ENCODE measurements around the gene RAB33B.

GRCh38 chr4:139469869-139470268 is 15.9 kb downstream of the RAB33B start:
- TF ChIP-seq CTCF (IDR thresholded peaks at IDR 0.05), result no peak
- TF ChIP-seq EZH2 (IDR thresholded peaks at IDR 0.05), result no peak
- TF ChIP-seq EZH2phosphoT487 (IDR thresholded peaks at IDR 0.05), result no peak
